Measurements from ENCODE around the gene C1QTNF12. TPM values are rescaled to one million over a fixed set of nuclear protein-coding genes. Genes with fewer than 3 reads are reported as not detected.

Gene C1QTNF12
- total RNA-seq, 2 experiments from 2014 or later, result 3.4 to 4.8 TPM

DNA sequence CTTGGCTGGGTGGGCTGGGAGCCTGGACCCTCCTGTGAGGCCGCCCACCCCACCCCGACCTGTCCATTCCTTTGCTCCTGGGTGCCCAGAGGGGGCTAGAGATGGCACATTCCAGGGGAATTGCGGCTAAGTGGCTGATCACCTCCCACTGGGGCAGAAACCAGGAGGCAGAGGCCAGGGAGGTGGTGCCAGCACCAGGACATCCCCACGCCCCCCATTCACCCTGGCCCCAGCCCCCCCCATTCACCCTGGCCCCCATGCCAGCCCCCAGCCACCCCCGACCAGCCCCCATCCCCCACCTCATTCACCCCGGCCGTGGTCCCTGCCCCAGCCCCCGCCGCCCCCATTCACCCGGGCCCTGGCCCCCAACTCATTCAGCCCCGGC lies 6.2 kb downstream of the C1QTNF12 start:
- no peak overlapping the region for H3K4me3 ChIP-seq (ENCODE audit: low read length)

DNA sequence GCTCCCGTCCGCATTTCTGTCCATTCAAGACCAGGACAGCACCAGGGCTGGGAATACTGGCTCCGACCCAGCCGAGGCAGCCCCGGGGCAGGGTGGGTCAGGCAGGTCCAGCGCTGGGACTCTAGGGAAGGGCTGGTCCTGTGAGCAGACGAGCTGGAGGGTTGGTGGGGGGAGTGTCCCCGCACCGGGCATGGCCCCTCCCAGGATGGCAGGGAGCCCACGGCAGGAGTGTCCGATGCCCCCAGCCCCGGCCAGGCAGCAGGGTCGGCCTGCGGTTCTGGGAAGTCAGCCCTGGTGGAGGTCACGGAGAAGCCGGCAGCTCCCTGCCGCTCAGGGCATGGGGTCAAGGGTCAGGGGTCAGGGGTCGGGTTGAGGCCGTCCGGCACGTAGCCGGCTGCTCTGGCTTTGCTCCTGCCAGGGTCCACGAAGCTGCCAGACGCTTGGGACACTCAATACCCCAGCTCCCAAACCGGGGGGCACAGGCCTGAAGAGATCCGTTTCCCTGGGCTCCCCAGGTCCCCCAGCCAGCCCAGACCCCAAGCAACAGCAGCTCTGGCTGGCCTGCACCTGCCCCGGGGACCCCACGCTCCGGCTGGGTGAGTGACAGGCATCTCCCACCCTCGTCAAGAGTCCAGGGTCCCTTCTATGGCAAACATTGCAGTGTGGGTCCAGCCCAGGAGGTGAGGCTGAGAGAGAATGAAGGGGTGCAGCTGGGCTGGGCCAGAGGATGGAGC lies 6.7 kb downstream of the C1QTNF12 start:
- H3K9me3 Mint-ChIP-seq, result no peaks in the 10 kb centered on the region
- H3K27me3 ChIP-seq (ENCODE audit: control insufficient read depth in 1 of 2, insufficient read depth in 2 of 2, low read length in 2 of 2), result peaks cover 2 to 8% of the 10 kb centered on the region in 2 experiments
- peaks cover 5% of the 10 kb centered on the region for H3K4me1 ChIP-seq (ENCODE audit: insufficient read depth, low read length)
- intact Hi-C loops (cut with DNase I, micrococcal nuclease), result no loop called here
- CTCF ChIA-PET, result no interaction called here
- H3K9me3 ChIP-seq (ENCODE audit: control insufficient read depth in 1 of 2, insufficient read depth in 1 of 2, low read length in 2 of 2), result peaks cover 0 to 15% of the 10 kb centered on the region in 2 experiments
- H3K36me3 ChIP-seq (ENCODE audit: insufficient read depth, low read length), result peaks cover under 1% of the 10 kb centered on the region
- no peak overlapping the region for H3K27ac ChIP-seq (ENCODE audit: low read depth in 1 of 2, low read length in 2 of 2)
- no peaks in the 10 kb centered on the region for H3K4me1 Mint-ChIP-seq (ENCODE audit: low read depth)
- ATAC-seq (ENCODE audit: poor library complexity) (no peak), DNase-seq (no peak)
- H3K4me3 Mint-ChIP-seq, result no peak overlapping the region
- POLR2A ChIA-PET, result interaction anchor here (0.6 kb wide), 1 partner anchor 113 kb away, joined by 3 read pairs; no protein-coding TSS in a partner anchor
- H3K27me3 Mint-ChIP-seq, result no peaks in the 10 kb centered on the region
- TF ChIP-seq, protein P1, sequence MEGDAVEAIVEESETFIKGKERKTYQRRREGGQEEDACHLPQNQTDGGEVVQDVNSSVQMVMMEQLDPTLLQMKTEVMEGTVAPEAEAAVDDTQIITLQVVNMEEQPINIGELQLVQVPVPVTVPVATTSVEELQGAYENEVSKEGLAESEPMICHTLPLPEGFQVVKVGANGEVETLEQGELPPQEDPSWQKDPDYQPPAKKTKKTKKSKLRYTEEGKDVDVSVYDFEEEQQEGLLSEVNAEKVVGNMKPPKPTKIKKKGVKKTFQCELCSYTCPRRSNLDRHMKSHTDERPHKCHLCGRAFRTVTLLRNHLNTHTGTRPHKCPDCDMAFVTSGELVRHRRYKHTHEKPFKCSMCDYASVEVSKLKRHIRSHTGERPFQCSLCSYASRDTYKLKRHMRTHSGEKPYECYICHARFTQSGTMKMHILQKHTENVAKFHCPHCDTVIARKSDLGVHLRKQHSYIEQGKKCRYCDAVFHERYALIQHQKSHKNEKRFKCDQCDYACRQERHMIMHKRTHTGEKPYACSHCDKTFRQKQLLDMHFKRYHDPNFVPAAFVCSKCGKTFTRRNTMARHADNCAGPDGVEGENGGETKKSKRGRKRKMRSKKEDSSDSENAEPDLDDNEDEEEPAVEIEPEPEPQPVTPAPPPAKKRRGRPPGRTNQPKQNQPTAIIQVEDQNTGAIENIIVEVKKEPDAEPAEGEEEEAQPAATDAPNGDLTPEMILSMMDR (IDR thresholded peaks at IDR 0.05), result no peak
- no peak overlapping the region for H3K4me3 ChIP-seq (ENCODE audit: low read length)
- no peaks in the 10 kb centered on the region for H3K36me3 Mint-ChIP-seq (ENCODE audit: low read depth)
- no peak overlapping the region for H3K27ac Mint-ChIP-seq

More for the DNA sequence above, 6.2 kb downstream of the C1QTNF12 start:
- Mint-ChIP-seq H3K27ac (no peak overlapping the region), H3K9me3 (no peaks in the 10 kb centered on the region), H3K36me3 (ENCODE audit: low read depth) (no peaks in the 10 kb centered on the region), H3K4me1 (ENCODE audit: low read depth) (no peaks in the 10 kb centered on the region), H3K4me3 (no peak overlapping the region), H3K27me3 (no peaks in the 10 kb centered on the region)
- Histone ChIP-seq H3K27me3 (ENCODE audit: control insufficient read depth in 1 of 2, insufficient read depth in 2 of 2, low read length in 2 of 2) (peaks cover 3 to 9% of the 10 kb centered on the region in 2 experiments), H3K9me3 (ENCODE audit: control insufficient read depth in 1 of 2, insufficient read depth in 1 of 2, low read length in 2 of 2) (peaks cover 0 to 15% of the 10 kb centered on the region in 2 experiments), H3K36me3 (ENCODE audit: insufficient read depth, low read length) (no peaks in the 10 kb centered on the region), H3K4me1 (ENCODE audit: insufficient read depth, low read length) (peaks cover 5% of the 10 kb centered on the region), H3K27ac (ENCODE audit: low read depth in 1 of 2, low read length in 2 of 2) (no peak overlapping the region)
- DNase-seq (no peak), ATAC-seq (ENCODE audit: poor library complexity) (no peak)
- CTCF ChIA-PET, result no interaction called here
- intact Hi-C loops (cut with DNase I, micrococcal nuclease), result no loop called here
- POLR2A ChIA-PET, result no interaction called here
- TF ChIP-seq, protein P1 (IDR thresholded peaks at IDR 0.05), result no peak

DNA sequence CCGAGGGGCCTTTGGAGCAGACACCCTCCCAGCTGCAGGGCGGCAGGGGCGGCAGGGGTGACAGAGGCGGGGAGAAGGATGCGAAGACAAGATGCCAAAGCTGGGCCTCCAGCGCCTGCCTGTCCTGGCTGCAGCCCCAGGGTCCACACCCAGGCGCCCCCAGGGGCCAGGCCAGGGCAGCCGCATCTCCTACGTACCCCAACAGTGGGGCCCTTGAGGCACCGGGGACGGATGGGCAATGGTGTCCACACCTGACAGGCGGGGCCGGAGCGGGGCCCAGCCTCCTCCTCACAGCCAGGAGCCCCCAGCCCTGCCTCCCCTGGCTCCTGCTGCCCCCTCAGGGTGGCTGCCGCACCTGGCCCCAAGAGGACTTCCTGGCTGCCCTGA lies 7.3 kb downstream of the C1QTNF12 start:
- no peaks in the 10 kb centered on the region for H3K27me3 Mint-ChIP-seq
- H3K4me1 ChIP-seq (ENCODE audit: insufficient read depth, low read length), result peaks cover 5% of the 10 kb centered on the region
- ATAC-seq (ENCODE audit: poor library complexity) (no peak), DNase-seq (no peak)
- ChIA-PET POLR2A (interaction anchor here (0.6 kb wide), 1 partner anchor 113 kb away, joined by 3 read pairs; no protein-coding TSS in a partner anchor), CTCF (no interaction called here)
- intact Hi-C loops (cut with DNase I, micrococcal nuclease), result no loop called here
- peaks cover 6% of the 10 kb centered on the region for H3K36me3 ChIP-seq (ENCODE audit: insufficient read depth, low read length)
- H3K4me3 Mint-ChIP-seq, result no peak overlapping the region
- peaks cover 0 to 15% of the 10 kb centered on the region in 2 experiments for H3K9me3 ChIP-seq (ENCODE audit: control insufficient read depth in 1 of 2, insufficient read depth in 1 of 2, low read length in 2 of 2)
- TF ChIP-seq, protein P1 (IDR thresholded peaks at IDR 0.05), result no peak
- no peaks in the 10 kb centered on the region for H3K4me1 Mint-ChIP-seq (ENCODE audit: low read depth)
- H3K36me3 Mint-ChIP-seq (ENCODE audit: low read depth), result no peaks in the 10 kb centered on the region
- H3K27ac ChIP-seq (ENCODE audit: low read depth in 1 of 2, low read length in 2 of 2), result no peak overlapping the region
- H3K9me3 Mint-ChIP-seq, result no peaks in the 10 kb centered on the region
- H3K27ac Mint-ChIP-seq, result no peak overlapping the region
- peaks cover 2 to 8% of the 10 kb centered on the region in 2 experiments for H3K27me3 ChIP-seq (ENCODE audit: control insufficient read depth in 1 of 2, insufficient read depth in 2 of 2, low read length in 2 of 2)
- no peak overlapping the region for H3K4me3 ChIP-seq (ENCODE audit: low read length)

All from CD4-positive, alpha-beta T cell (primary cell).